HFFc6 (cell line): ENCODE results near the gene TWIST1. TPM values are rescaled to one million over a fixed set of nuclear protein-coding genes. Genes with fewer than 3 reads are reported as not detected.

ENCODE experiments used
- DNase-seq: peaks from one replicate; pipeline ENCODE4 v3.0.0-alpha.2; 2018
- H3K27ac Mint-ChIP-seq: 2 replicates; pipeline ENCODE4 v1.8.0; 2020; ENCODE audit warnings: mild to moderate bottlenecking, mixed read lengths
- H3K27me3 Mint-ChIP-seq: 2 replicates; pipeline ENCODE4 v1.8.0; 2021; ENCODE audit warnings: mild to moderate bottlenecking, moderate library complexity, mixed read lengths; ENCODE audit not compliant: insufficient read depth
- H3K36me3 Mint-ChIP-seq: 2 replicates; pipeline ENCODE4 v1.8.0; 2021; ENCODE audit warnings: low read depth, mixed read lengths
- H3K4me1 Mint-ChIP-seq: 2 replicates; pipeline ENCODE4 v1.8.0; 2020; ENCODE audit warnings: low read depth, mixed read lengths
- H3K4me3 Mint-ChIP-seq: 2 replicates; pipeline ENCODE4 v1.8.0; 2020; ENCODE audit warnings: mild to moderate bottlenecking, moderate library complexity, mixed read lengths
- H3K9me3 Mint-ChIP-seq: 2 replicates; pipeline ENCODE4 v1.8.0; 2020; ENCODE audit warnings: mild to moderate bottlenecking, mixed read lengths
- total RNA-seq, 6 experiments: library from RNA; stranded (reverse); fragmentation: NEBNext Ultra II Directional; extraction: Animal tissue kit (Norgen Biotek cat#: 25700); gene quantifications; 2 replicates in 1 of 6; 3 replicates in 5 of 6; pipeline ENCODE4 v1.2.3, GENCODE V29; 2021
- TF ChIP-seq, protein P1 (sequence below): fragments of 200-600 bp; sonication (generic); IDR thresholded peaks from 2 replicates; pipeline ENCODE4 v1.5.0; 2021; ENCODE audit warnings: antibody characterized with exemption, mild to moderate bottlenecking

The TWIST1 gene
- total RNA-seq, 6 experiments from 2014 or later = 37.7 to 47.8 (median 46.9) TPM

DNA sequence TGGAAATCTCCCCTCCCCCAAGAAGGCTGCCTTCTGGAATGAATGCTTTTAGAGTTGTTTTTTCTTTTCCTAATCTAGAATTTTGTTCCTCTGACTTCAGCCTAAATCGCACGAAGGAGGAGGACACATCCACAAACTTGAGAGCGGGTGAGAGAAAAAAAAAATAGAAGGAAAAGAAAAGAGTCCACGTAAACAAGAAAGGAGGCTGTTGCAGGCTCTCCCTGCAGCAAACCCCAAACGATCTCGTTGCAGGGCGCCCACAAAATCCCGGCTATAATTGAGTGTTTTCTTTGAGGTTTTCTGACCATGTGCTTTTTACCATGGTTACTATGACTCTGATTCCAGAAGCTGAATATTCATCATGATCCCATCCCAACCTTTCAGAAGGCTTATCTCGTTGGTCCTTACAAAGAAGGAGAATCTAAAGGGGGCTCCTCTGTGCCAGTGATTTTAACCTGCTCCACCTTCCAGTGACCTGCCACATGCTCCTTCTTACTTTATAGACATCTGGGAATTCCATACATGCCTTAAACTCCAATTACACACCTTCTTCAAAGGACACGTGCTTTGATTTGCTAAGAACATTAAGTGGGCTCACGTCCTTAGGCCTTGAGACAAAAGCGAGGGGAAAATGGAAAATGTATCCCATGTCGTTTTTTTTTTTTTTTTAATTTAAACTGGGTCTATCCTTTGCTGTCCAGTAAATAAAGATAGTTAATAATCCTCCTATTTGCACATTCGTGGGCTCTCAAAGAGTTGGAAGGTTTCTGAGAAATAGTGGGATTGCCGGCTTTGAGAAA, 5.8 kb downstream of the TWIST1 start:
- H3K9me3 Mint-ChIP-seq = no peaks in the 10 kb centered on the region
- H3K36me3 Mint-ChIP-seq = peaks cover 23% of the 10 kb centered on the region
- TF ChIP-seq, protein P1, sequence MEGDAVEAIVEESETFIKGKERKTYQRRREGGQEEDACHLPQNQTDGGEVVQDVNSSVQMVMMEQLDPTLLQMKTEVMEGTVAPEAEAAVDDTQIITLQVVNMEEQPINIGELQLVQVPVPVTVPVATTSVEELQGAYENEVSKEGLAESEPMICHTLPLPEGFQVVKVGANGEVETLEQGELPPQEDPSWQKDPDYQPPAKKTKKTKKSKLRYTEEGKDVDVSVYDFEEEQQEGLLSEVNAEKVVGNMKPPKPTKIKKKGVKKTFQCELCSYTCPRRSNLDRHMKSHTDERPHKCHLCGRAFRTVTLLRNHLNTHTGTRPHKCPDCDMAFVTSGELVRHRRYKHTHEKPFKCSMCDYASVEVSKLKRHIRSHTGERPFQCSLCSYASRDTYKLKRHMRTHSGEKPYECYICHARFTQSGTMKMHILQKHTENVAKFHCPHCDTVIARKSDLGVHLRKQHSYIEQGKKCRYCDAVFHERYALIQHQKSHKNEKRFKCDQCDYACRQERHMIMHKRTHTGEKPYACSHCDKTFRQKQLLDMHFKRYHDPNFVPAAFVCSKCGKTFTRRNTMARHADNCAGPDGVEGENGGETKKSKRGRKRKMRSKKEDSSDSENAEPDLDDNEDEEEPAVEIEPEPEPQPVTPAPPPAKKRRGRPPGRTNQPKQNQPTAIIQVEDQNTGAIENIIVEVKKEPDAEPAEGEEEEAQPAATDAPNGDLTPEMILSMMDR = no peak
- peaks cover 81% of the 10 kb centered on the region for H3K4me1 Mint-ChIP-seq
- peak; percentile 73 for DNase-seq
- H3K4me3 Mint-ChIP-seq = peak overlapping the region; percentile 98
- peak overlapping the region; percentile 90 for H3K27ac Mint-ChIP-seq
- peaks cover 5% of the 10 kb centered on the region for H3K27me3 Mint-ChIP-seq

DNA sequence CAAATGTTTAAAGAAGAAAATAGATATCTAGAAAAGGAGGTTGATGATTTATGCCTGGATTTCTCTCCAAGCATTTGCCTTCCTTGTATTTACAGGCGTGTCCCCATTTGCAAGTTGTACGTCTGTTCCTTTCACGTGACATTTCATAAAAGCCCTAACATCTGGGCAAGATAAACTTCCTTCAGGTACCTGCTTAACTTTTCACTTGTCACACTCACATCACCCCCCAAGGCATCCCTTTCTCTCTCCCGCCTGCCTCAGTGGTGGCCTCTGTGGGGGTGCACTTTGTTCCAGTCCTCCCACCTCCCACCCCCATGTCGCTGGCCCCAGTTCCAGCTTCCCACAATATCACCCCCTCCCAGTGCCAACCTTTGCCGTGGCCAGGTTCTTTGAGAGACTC, 6.7 kb downstream of the TWIST1 start:
- Mint-ChIP-seq H3K4me3 (peak overlapping the region; percentile 98), H3K4me1 (peaks cover 90% of the 10 kb centered on the region), H3K27ac (peak overlapping the region; percentile 90), H3K27me3 (peaks cover 3% of the 10 kb centered on the region), H3K36me3 (peaks cover 18% of the 10 kb centered on the region), H3K9me3 (no peaks in the 10 kb centered on the region)
- no peak for DNase-seq
- TF ChIP-seq, protein P1 = no peak

GRCh38 chr7:19110026-19110730, 7.3 kb downstream of the TWIST1 start:
- peaks cover 96% of the 10 kb centered on the region for H3K4me1 Mint-ChIP-seq
- H3K36me3 Mint-ChIP-seq = peaks cover 15% of the 10 kb centered on the region; the same call in 1 of the 2 replicates
- H3K27ac Mint-ChIP-seq = peak overlapping the region; percentile 90
- H3K27me3 Mint-ChIP-seq = peaks cover 3% of the 10 kb centered on the region
- TF ChIP-seq, protein P1 = no peak
- H3K4me3 Mint-ChIP-seq = peak overlapping the region; percentile 98
- no peak for DNase-seq
- H3K9me3 Mint-ChIP-seq = no peaks in the 10 kb centered on the region

GRCh38 chr7:19109000-19109946, 8.2 kb downstream of the TWIST1 start:
- DNase-seq = no peak
- peaks cover 15% of the 10 kb centered on the region; the same call in 1 of the 2 replicates for H3K36me3 Mint-ChIP-seq
- peak overlapping the region; percentile 98 for H3K4me3 Mint-ChIP-seq
- TF ChIP-seq, protein P1 = no peak
- no peaks in the 10 kb centered on the region for H3K9me3 Mint-ChIP-seq
- peaks cover 100% of the 10 kb centered on the region for H3K4me1 Mint-ChIP-seq
- peaks cover 3% of the 10 kb centered on the region for H3K27me3 Mint-ChIP-seq
- peak overlapping the region; percentile 90 for H3K27ac Mint-ChIP-seq
